ENCODE data around the gene CCDC92B.
"Not testable (repeated sequence)": the region's sequence is repeated elsewhere in the genome, so short reads cannot be mapped to it uniquely, and the experiment has no call there.

Gene CCDC92B

GRCh38 chr17:2700491-2701141 lies 48.8 kb downstream of the CCDC92B start:
- no peak overlapping the region for H3K4me3 ChIP-seq (replicated peaks in 1 of 2; ENCODE audit: low read depth in 2 of 2, low read length in 2 of 2)
- DNase-seq (ENCODE audit: low read depth in 2 of 2): no peak
- TF ChIP-seq CTCF (IDR thresholded peaks at IDR 0.05; ENCODE audit: low read depth, low read length): no peak

- DNase-seq (ENCODE audit: low read depth in 2 of 2): no peak
- H3K4me3 ChIP-seq (replicated peaks in 1 of 2; ENCODE audit: low read depth in 2 of 2, low read length in 2 of 2): no peak overlapping the region
- TF ChIP-seq CTCF (IDR thresholded peaks at IDR 0.05; ENCODE audit: low read depth, low read length): no peak
These were observed 49.4 kb downstream of the CCDC92B start for GRCh38 chr17:2700030-2700490.

- not testable (repeated sequence) for H3K4me3 ChIP-seq (replicated peaks in 1 of 2; ENCODE audit: low read depth in 2 of 2, low read length in 2 of 2); DNase-seq (ENCODE audit: low read depth in 2 of 2)
These were observed 50.1 kb downstream of the CCDC92B start for GRCh38 chr17:2699216-2699805.

- TF ChIP-seq CTCF (IDR thresholded peaks at IDR 0.05; ENCODE audit: low read depth, low read length): no peak
- H3K4me3 ChIP-seq (replicated peaks in 1 of 2; ENCODE audit: low read depth in 2 of 2, low read length in 2 of 2): no peak overlapping the region
- no peak for DNase-seq (ENCODE audit: low read depth in 2 of 2)
These were observed 51.8 kb downstream of the CCDC92B start for GRCh38 chr17:2697611-2698162.

- DNase-seq (ENCODE audit: low read depth in 2 of 2): no peak
- no peak for TF ChIP-seq CTCF (IDR thresholded peaks at IDR 0.05; ENCODE audit: low read depth, low read length)
These were observed 53.3 kb downstream of the CCDC92B start for GRCh38 chr17:2695961-2696760.

GRCh38 chr17:2695243-2695960 lies 54.0 kb downstream of the CCDC92B start:
- no peak for TF ChIP-seq CTCF (IDR thresholded peaks at IDR 0.05; ENCODE audit: low read depth, low read length)
- no peak for DNase-seq (ENCODE audit: low read depth in 2 of 2)
- H3K4me3 ChIP-seq (replicated peaks in 1 of 2; ENCODE audit: low read depth in 2 of 2, low read length in 2 of 2): no peak overlapping the region

More at GRCh38 chr17:2695961-2696760, 53.3 kb downstream of the CCDC92B start:
- no peak overlapping the region for H3K4me3 ChIP-seq (replicated peaks in 1 of 2; ENCODE audit: low read depth in 2 of 2, low read length in 2 of 2)

All from cardiac fibroblast (primary cell).